ENCODE data around the gene MTHFSD. TPM values are rescaled to one million over a fixed set of nuclear protein-coding genes. Genes with fewer than 3 reads are reported as not detected.

The MTHFSD gene
- total RNA-seq, 1 donor: 15.9 TPM

DNA sequence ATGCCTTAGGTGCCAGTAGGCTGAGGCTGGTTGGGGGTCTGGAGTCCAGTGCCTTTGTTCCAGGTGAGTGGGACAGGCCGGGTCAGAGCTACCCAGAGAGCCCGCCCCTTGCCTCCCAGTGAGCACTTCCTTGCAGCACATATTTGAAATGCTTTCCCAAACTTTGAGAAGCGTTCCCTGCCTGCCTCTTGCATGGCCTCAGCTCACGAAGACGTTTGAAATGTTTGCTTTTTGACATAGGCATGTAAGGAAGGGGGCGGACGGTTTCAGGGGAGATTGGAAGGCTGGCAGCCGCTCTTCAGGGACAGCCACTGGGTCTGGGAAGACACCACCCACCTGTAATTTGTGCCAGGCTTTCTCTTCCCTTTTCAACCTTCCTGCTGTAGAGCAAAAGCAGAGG is 18.2 kb upstream of the MTHFSD start:
- no peak for DNase-seq (ENCODE audit: low read depth)
- TF ChIP-seq, protein P1, sequence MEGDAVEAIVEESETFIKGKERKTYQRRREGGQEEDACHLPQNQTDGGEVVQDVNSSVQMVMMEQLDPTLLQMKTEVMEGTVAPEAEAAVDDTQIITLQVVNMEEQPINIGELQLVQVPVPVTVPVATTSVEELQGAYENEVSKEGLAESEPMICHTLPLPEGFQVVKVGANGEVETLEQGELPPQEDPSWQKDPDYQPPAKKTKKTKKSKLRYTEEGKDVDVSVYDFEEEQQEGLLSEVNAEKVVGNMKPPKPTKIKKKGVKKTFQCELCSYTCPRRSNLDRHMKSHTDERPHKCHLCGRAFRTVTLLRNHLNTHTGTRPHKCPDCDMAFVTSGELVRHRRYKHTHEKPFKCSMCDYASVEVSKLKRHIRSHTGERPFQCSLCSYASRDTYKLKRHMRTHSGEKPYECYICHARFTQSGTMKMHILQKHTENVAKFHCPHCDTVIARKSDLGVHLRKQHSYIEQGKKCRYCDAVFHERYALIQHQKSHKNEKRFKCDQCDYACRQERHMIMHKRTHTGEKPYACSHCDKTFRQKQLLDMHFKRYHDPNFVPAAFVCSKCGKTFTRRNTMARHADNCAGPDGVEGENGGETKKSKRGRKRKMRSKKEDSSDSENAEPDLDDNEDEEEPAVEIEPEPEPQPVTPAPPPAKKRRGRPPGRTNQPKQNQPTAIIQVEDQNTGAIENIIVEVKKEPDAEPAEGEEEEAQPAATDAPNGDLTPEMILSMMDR (IDR thresholded peaks at IDR 0.05; ENCODE audit: insufficient read depth, low read length): no peak
- no peak overlapping the region for H3K4me3 ChIP-seq (ENCODE audit: low read depth, low read length)

- no peak for DNase-seq (ENCODE audit: low read depth)
- TF ChIP-seq, protein P1 (IDR thresholded peaks at IDR 0.05; ENCODE audit: insufficient read depth, low read length): no peak
- no peak overlapping the region for H3K4me3 ChIP-seq (ENCODE audit: low read depth, low read length)
These were observed 17.6 kb upstream of the MTHFSD start for GRCh38 chr16:86572606-86573005.

DNA sequence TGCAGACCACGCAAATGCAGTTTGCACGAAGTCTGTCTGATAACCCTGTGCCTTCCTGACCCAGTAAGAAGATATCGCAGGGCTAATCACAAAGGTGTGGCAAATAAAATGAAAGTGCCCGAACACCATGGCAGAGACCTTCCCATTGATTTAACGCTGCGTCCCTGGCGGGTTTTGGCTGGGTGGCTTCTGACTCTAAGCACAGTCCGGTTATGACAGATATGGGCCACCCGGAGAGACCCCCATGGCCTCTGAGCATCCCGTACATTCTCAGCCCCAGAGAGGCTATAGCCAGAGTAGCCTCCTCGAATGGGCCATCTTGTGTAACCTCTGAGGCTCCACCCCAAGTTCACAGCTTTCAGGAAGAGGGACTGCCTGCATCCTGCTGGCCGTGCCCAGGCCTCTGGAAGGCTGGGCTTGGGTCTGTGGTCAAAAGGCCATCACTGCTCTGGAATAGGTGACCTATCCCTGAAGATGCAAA is 17.0 kb upstream of the MTHFSD start:
- TF ChIP-seq, protein P1 (IDR thresholded peaks at IDR 0.05; ENCODE audit: insufficient read depth, low read length): no peak

DNA sequence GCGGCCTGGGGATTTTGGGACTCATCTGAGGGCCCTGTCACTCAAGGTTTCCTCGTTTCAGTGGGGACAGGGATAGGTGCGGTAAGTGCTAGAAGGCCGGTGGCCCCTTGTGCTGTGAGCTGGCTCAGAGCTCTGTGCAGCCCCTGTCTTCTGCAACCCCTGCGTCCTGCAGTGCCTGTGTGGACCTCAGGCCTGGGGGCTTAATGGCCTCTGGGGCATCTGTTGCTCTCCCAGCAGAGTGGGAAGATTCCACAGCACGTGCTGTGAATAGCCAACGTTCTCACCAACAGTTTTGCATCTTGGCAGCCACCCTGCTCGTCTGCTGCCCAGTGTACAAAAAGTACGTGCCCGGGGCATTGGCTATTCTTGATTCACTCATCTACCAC is 16.5 kb upstream of the MTHFSD start:
- TF ChIP-seq, protein P1 (IDR thresholded peaks at IDR 0.05; ENCODE audit: insufficient read depth, low read length): no peak

More for the DNA sequence above, 17.0 kb upstream of the MTHFSD start:
- peak overlapping the region; percentile 35 for H3K4me3 ChIP-seq (ENCODE audit: low read depth, low read length)
- DNase-seq (ENCODE audit: low read depth): no peak

DNA sequence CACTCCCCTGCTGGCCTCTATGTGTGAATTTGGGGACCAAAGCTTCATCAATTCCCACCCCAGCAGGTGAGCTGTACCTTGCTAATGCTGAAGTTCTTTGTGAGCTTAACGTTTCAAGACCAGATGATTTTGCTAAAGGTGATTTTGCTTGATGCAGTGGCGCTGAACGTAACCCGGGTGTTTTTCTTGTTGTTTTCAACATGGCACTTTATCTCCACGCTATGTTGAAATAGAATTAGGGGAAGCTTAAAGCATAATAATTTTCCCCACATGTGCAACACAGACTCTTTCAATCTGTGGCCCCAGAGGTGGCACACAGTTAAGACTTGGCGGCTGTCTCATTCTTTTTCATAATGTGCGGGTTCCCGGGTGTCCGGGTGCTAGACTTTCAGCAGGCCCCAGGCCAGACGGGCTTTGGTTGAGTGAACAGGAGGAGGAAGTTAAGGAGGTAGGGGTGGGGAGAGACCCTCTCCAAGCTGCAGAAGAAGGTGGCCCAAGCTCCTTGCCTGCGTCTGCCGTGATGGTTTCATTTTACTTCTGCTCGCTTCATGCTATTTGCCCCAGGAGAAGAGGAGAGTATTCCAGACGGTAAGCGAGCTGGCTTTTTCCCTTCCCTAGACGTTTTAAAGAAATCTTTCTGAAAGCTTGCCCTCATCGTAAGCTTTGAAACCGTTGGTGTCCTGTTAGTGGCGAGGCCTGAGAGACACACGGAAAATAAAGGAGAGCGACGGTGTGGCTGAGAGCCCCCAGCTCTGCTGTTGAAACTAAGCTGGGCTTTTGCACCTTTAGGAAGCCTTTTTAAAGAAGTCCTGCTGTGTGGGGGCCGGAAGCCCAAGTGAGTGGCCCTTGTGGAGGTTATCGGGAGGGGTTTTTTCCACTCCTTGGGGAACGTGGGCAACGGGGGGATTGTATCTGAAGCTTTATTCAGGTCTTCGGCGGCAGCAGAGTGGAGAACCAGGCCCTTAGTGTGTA is 15.8 kb upstream of the MTHFSD start:
- TF ChIP-seq, protein P1 (IDR thresholded peaks at IDR 0.05; ENCODE audit: insufficient read depth, low read length): no peak
- H3K4me3 ChIP-seq (ENCODE audit: low read depth, low read length): peak overlapping the region; percentile 85
- no peak for DNase-seq (ENCODE audit: low read depth)

More for the DNA sequence above, 16.5 kb upstream of the MTHFSD start:
- H3K4me3 ChIP-seq (ENCODE audit: low read depth, low read length): peak overlapping the region; percentile 35
- no peak for DNase-seq (ENCODE audit: low read depth)

- no peak for DNase-seq (ENCODE audit: low read depth)
- TF ChIP-seq, protein P1 (IDR thresholded peaks at IDR 0.05; ENCODE audit: insufficient read depth, low read length): no peak
- peak overlapping the region; percentile 85 for H3K4me3 ChIP-seq (ENCODE audit: low read depth, low read length)
These were observed 14.8 kb upstream of the MTHFSD start for GRCh38 chr16:86569701-86570447.
